Putamen (tissue), 1 donor: Measurements from ENCODE around the gene TSPOAP1.
"Not testable (repeated sequence)": the region's sequence is repeated elsewhere in the genome, so short reads cannot be mapped to it uniquely, and the experiment has no call there.

Experiments
- DNase-seq: peaks from one replicate; pipeline ENCODE4 v3.0.0-alpha.2; 2016; ENCODE audit warnings: low spot score

The TSPOAP1 gene

DNA sequence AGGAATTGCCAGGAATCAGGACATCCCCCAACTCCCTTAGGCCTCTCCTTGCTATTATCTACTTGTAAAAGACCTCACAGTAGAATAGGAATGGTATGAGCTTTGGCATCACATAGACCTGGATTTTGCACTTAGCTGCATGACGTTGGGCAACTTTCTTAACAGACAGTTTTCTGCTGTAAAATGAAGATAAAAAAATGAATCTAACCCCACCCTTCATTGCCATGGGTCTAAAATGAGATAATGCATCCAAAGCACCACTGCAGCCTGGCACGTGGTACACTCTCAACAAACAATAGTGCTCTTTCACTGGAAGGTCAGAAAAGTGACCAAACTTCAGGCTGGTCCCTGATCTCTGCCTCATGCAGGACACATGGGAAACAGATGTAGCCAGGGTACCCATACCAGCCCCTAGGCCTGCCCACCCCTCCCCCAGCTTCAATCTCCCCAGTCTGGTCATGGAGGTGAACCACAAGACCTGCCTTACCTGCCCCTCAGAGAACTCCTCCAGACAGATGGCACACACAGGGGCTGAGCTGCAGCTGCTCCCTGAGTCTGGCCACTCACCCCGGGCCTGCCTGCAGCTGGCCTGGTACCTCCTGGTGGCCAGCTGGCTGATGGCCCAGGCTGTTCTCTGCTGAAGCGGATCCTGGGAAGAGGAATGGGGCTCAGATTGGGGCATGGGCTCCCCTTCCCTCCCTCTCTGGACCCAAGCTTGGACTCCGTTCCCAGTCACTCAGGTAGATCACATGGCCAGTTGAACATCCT is 31.9 kb upstream of the TSPOAP1 start:
- DNase-seq: no peak

DNA sequence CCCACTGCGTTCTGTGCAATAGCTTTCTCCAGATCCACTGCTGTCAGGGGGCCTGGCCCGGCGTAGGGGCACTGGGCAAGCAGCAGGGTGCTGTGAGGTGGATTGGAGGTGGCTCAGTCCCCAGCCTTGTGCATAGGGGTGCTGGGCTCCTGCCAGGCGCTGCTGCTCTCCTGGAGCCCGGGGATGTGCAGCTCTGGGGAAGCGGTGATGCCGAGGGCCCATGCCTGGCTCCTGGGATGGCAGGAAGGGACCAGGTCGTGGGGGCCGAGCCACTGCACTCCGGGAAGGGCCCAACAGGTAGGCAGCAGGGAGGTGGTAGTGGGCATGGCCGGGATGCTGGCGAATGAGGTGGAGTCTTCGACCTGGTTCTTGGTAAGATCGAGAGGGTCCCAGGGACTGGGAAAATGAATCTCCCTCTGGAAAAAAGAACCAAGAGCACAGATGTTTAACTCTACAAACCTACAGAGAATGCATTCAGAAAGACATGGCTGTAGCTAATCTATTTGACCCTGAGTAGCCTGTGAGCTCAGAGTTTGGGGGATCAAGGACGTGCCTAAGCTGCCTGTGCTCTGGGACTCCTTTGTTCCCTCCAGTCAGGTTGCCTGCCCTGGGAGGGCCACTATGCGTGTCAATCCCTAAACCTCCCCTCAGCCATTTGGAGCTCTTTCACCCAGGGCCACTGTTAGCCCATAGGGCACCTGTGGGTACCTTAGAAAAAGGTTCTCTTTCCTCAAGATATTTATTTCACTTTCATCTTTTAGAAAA is 30.0 kb upstream of the TSPOAP1 start:
- no peak for DNase-seq

DNA sequence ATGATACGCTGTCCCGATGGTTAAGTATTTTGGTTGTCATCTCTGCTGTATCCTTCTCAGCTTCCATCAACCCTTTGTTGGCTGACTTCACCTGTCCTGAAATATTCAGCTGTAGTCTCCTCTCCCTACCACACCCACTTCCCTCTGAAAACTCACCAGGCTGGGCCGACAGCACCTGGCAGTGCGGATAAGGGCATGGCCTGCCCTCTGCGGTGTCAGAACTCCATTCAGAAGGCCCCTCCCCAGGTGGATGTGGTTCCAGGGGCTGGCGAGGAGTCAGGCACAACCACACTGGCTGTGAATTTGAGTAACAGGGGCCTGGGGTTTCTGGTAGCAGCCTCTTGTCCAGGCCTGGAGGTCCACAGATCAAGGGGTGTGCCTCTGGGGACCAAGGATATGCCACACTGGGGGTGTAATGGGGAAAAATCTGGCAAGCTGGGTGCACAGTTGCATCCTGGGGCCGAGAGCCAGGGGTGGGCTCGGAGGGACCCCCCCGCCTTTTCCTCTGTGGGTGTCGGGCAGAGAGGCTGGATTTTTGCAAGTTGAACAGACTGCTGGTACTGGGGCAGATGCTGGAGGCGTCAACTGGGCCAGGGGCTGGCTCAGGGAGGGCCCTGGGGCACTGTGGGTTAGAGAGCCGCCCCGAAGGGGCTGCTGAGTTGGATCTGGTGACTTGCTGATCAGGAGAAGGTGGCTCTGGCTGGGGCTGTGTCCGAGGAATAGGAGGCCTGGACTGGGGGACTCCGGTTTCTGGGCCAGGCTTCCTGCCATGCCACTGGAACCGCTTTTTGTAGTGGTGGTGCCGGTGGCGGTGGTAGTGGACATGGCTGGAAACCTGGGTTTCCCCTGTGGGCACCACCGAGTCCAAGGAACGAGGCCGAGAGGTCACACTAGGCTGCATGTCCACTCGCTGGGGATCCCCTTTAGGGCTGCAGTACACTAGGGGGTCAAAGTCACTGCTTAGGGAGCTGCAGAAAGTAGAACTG is 29.0 kb upstream of the TSPOAP1 start:
- no peak for DNase-seq

DNA sequence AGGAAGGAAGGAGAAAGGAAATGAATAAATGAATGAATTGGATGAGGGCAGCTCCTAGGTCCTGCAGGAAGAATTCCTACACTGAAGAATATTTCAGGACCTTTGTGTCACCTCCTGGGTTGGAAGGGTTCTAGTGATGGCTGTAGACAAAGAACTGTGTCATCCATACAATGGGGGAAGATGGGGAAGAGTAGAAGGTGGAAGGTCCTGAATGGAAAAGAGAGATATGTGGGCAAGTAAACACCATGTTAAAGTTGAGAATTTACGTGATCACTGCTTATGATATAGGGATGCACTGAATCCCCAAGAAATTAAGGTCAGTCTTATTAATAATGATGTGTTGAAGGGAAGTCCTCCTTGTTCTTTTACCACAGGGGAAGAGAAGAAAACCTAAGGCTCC is 27.6 kb upstream of the TSPOAP1 start:
- no peak for DNase-seq

GRCh38 chr17:58354541-58355216 is 26.1 kb upstream of the TSPOAP1 start:
- no peak for DNase-seq

GRCh38 chr17:58353389-58353825 is 24.8 kb upstream of the TSPOAP1 start:
- no peak for DNase-seq

DNA sequence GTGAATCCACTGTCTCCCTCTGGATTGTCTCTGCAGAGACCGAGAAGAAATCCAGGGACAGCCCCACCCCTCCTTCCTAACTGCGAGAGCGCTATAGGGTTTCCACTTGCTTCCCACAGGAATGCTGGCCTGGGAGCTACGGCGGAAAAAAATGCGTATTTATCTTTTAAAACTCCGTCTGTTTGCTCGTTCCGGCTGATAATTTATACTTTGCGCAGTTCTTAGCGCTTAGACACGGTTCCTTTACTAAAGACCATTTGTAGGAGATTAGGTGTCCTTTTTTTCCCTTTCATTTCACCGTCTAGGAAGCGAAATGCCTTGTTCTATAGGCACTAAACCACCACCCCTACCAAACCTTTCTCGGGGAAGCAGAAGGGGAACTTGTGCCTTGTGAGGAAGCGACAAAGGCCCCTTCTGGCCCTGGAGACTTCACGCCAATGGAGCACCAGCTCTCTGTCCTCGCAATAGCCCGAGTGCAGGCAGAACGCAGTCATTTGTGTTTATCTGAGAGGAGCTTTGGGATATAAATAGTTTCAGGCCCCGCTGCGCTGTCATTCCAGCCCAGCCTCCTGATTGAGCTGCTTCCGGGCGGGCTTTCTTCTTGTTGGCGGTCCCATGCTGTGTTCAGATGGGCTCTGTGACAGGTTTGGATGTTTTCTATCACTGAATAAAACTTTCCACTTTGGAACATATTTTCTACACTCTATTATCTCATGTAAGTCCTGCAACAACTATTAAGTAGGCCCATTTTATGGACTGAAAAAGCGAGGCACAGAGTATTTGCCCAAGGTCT is 24.2 kb upstream of the TSPOAP1 start:
- DNase-seq: no peak

GRCh38 chr17:58351831-58352595 is 23.4 kb upstream of the TSPOAP1 start, which contains the start of gene SUPT4H1:
TSS of gene SUPT4H1 (minus strand) at chr17:58352201. CDS start at chr17:58352135, 66 bp downstream.
- DNase-seq: peak; percentile 89

GRCh38 chr17:58351182-58351581 is 22.6 kb upstream of the TSPOAP1 start:
- no peak for DNase-seq

- DNase-seq: no peak
Measured at GRCh38 chr17:58348038-58348437, 19.4 kb upstream of the TSPOAP1 start.

DNA sequence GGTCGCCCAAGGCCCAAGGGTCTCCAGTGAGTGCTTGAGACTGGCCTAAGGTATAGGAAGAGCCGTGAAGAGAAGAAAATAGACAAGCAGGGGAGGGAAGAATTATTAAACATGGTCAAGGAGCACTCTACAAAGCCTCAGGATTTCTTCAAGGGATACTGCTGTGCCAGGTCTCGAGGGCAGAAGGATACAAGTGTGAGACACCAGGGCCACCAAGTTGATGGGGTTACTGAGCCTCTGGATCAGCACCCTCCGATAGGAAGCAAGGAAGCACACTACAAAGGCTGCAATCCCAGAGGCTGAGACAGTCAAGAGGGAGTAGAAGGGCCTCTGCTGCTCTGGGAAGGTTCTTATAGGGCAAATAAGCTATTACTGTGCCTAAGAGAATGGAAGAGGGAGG is 16.9 kb upstream of the TSPOAP1 start:
- no peak for DNase-seq

DNA sequence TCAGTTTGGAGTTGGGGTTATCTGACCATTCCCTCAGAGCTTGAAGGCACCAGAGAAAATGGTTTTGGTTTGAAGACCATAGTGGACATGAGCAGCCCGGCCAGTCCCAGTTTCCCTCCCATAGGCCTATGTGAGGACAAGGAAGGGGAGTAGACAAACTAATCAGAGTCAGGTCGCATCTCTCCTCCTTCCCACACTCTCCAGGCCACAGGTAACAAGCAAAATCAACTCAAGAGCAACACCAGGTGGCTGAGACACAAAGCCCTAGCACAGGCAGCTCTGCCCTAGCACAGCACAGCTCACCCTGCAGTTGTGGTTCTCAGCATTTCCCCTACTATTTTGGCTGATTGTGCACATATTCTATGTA is 16.2 kb upstream of the TSPOAP1 start:
- no peak for DNase-seq

- DNase-seq: no peak
Measured at GRCh38 chr17:58344047-58344790, 15.6 kb upstream of the TSPOAP1 start.

GRCh38 chr17:58343131-58343530 is 14.5 kb upstream of the TSPOAP1 start:
- no peak for DNase-seq

DNA sequence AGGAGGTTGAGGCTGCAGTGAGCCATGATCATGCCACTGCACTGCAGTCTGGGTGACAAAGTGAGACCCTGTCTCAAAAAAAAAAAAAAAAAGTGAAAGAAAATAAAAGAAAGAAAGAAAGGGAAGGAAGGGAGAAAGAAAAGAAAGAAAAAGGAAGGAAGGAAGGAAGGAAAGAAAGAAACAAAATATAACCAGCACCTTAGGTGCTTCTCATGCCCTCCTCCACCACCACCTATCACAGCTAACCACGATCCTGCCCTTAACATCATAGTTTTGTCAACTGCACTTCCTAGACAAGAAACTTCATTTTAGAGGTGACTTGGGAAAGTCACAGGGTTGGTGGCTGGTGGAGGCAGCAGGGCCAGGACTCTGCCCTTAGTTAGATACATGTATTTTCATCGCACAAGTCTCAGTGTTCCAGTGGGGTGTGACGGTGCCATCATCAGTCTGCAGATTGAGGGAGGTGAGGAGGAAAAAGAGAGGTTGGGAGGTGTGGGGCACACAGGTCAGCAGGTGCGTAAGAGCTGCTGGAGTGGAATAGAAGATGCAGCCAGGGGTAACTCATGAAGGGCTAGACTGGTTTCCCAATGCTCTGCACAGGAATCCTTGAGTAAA is 13.4 kb upstream of the TSPOAP1 start:
- DNase-seq: no peak

- not testable (repeated sequence) for DNase-seq
Measured at GRCh38 chr17:58341136-58341860, 12.7 kb upstream of the TSPOAP1 start.

DNA sequence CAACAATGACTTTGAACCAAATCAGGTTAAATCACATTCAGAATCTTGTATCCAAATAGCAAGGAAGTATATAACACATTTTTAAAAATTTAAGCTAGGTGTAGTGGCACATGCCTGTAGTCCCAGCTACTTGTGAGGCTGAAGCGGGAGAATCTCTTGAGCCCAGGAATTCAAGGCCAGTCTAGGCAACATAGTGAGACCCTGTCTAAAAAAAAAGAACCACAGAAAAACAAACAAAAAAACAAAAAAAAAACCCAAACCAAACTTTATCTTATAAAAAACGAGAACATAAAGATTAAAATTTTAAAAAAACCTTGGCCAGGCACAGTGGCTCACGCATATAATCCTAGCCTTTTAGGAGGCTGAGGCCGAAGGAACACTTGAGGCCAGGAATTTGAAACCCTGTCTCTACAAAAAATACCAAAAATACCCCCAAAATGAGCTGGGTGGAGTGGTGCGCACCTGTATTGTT is 11.8 kb upstream of the TSPOAP1 start:
- no peak for DNase-seq
